Erythroblast (primary cell): ENCODE results near the gene GALNT9.

Experiments used
- GATA1 ChIP-seq: IDR thresholded peaks from 2 replicates; pipeline ENCODE4 v1.6.1; 2011; ENCODE audit warnings: low read depth, mild to moderate bottlenecking, control low read depth, low read length, moderate library complexity
- POLR2A ChIP-seq: IDR thresholded peaks from 2 replicates; pipeline ENCODE4 v1.6.1; 2011; ENCODE audit warnings: mild to moderate bottlenecking, low read length

- no peak for TF ChIP-seq POLR2A
- no peak for TF ChIP-seq GATA1
Observed at GRCh38 chr12:132214161-132214476, 115.3 kb downstream of the GALNT9 start.
